Activated CD4-positive, alpha-beta T cell treated with anti-CD3 and anti-CD28 coated beads, Interleukin-2, amount 10 ng/mL, durations not matched to agents 24 days and 14 days (primary cell): ENCODE results near the gene IL1RL1. TPM values are rescaled to one million over a fixed set of nuclear protein-coding genes. Genes with fewer than 3 reads are reported as not detected.

ENCODE experiments used
- DNase-seq: peaks from one replicate; pipeline ENCODE4 v3.0.0; 2022
- H3K27ac Mint-ChIP-seq: one replicate; pipeline ENCODE4 v1.8.0; 2022; ENCODE audit warnings: mild to moderate bottlenecking, mixed read lengths
- H3K27me3 Mint-ChIP-seq: one replicate; pipeline ENCODE4 v1.8.0; 2022; ENCODE audit warnings: mixed read lengths
- H3K36me3 Mint-ChIP-seq: one replicate; pipeline ENCODE4 v1.8.0; 2022; ENCODE audit warnings: low read depth, mild to moderate bottlenecking, mixed read lengths
- H3K4me1 Mint-ChIP-seq: one replicate; pipeline ENCODE4 v1.8.0; 2021; ENCODE audit warnings: mixed read lengths
- H3K4me3 Mint-ChIP-seq: one replicate; pipeline ENCODE4 v1.8.0; 2022; ENCODE audit warnings: mild to moderate bottlenecking, moderate library complexity, mixed read lengths
- H3K9me3 Mint-ChIP-seq: one replicate; pipeline ENCODE4 v1.8.0; 2021; ENCODE audit warnings: mixed read lengths
- intact Hi-C: fragments of 100-400 bp; cut with micrococcal nuclease; formaldehyde crosslinking; loops from one replicate; pipeline ENCODE4 v1.15.1; 2023
- total RNA-seq: library from RNA; stranded (reverse); gene quantifications from 2 replicates; pipeline ENCODE4 v1.2.3, GENCODE V29; 2022

The IL1RL1 gene
- total RNA-seq, 1 donor from 2014 or later = 0.84 TPM

DNA sequence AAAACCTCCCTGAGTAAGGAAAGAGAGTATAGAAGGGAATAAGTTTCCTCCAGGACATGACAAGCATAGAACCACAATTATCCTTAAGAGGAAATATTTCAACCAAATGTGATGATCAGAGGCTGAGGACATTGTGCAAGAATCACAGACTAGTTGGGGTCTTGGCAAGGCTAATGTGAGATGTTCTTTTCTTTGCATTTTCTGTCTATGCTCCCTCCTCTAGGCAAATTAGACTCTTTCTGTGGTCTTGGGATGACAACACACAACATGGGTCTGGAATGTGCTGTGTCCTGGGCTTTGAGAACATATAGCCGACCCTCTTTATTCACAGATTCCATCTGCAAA, 32.0 kb upstream of the IL1RL1 start:
- H3K4me1 Mint-ChIP-seq = peaks cover 49% of the 10 kb centered on the region
- intact Hi-C loops = no loop called here

DNA sequence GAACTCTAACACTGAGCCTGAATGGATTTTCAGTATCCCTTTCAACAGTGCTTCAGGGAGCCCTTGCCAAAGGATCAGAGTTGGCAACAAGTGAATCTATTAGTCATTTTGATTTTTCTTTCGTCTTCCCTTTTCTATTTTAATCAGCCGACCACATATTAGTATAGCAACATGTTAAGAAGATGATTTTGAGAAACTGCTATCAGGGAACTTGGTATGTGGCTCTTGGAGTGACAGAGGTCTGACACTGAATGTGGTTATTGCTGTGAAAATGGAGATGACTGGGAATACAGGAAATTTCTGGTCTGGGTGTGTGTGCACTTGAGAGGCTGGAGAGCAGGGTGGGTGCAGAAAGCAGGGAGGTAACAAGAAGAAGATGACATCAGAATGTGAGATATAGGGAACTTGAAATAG, 28.7 kb upstream of the IL1RL1 start:
- peak; percentile 32 for DNase-seq
- Mint-ChIP-seq H3K27me3 (peaks cover 3% of the 10 kb centered on the region), H3K27ac (no peak overlapping the region), H3K9me3 (peaks cover 6% of the 10 kb centered on the region), H3K4me1 (peaks cover 29% of the 10 kb centered on the region), H3K4me3 (no peak overlapping the region), H3K36me3 (no peaks in the 10 kb centered on the region)
- intact Hi-C loops = no loop called here

More for the DNA sequence above, 32.0 kb upstream of the IL1RL1 start:
- H3K4me3 Mint-ChIP-seq = no peak overlapping the region
- peaks cover 9% of the 10 kb centered on the region for H3K36me3 Mint-ChIP-seq
- peak; percentile 34 for DNase-seq
- no peak overlapping the region for H3K27ac Mint-ChIP-seq
- H3K27me3 Mint-ChIP-seq = no peaks in the 10 kb centered on the region
- H3K9me3 Mint-ChIP-seq = peaks cover 4% of the 10 kb centered on the region

DNA sequence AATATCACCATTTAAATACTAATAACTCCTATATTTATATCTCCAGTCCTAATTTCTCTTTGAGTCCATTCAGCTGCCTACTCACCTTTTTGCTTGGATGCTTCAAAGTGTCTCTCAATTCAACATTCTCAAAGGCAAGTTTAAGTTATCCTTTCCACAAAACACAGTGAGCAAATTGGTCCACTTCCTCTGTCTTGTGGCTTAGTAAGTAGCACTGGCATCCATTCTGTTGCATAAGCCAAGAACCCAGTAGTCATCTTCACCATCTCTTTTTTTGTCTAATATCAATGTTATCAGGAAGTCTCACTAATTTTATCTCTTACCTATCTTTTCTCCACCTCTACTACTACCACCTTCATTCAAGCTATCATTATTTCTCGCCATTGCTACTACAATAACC, 27.4 kb upstream of the IL1RL1 start:
- H3K36me3 Mint-ChIP-seq = no peaks in the 10 kb centered on the region
- H3K27ac Mint-ChIP-seq = no peak overlapping the region
- H3K4me3 Mint-ChIP-seq = no peak overlapping the region
- H3K4me1 Mint-ChIP-seq = peaks cover 17% of the 10 kb centered on the region
- intact Hi-C loops = no loop called here
- peaks cover 6% of the 10 kb centered on the region for H3K9me3 Mint-ChIP-seq
- peaks cover 3% of the 10 kb centered on the region for H3K27me3 Mint-ChIP-seq
- peak; percentile 24 for DNase-seq

DNA sequence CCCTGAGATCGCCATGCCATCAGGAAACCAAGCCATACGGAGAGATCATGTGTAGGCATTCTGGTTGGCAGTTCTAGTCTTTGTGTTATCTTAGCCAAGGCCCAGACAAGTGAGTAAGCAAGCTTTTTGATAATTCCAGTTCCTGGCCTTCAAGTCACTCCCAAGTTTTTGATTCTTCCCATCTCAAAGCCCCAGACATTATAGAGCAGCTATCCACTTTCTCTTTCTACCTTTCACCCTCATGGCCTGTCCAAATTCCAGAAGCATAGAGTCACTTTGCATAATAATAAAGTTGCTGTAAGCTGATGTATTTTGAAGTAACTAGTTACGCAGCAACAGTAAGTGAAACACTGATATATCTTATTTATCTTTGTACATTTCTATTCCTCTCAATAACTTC, 26.8 kb upstream of the IL1RL1 start:
- H3K36me3 Mint-ChIP-seq = no peaks in the 10 kb centered on the region
- H3K4me3 Mint-ChIP-seq = no peak overlapping the region
- H3K27ac Mint-ChIP-seq = no peak overlapping the region
- peaks cover 3% of the 10 kb centered on the region for H3K27me3 Mint-ChIP-seq
- peak; percentile 35 for DNase-seq
- intact Hi-C loops = no loop called here
- H3K9me3 Mint-ChIP-seq = peaks cover 6% of the 10 kb centered on the region
- H3K4me1 Mint-ChIP-seq = peaks cover 13% of the 10 kb centered on the region

DNA sequence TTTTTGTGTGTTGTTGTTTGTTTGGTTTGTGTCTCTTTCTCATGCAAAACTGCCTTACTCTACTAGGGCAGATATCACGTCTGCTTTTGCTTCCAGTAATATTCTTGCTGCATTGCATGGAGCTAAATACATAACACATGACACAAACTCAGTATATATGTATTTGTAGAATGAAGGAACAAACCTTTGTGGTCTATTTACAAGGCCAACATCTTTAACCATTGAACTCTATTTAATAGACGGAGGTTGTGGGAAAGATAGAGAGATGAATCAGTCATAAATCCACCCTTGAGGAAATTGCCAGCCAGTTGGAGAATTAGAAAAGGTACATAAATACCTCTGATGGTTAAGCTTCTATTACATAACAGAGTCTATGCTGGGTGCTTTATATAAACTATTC, 26.0 kb upstream of the IL1RL1 start:
- no peaks in the 10 kb centered on the region for H3K36me3 Mint-ChIP-seq
- peaks cover 3% of the 10 kb centered on the region for H3K27me3 Mint-ChIP-seq
- no peak overlapping the region for H3K4me3 Mint-ChIP-seq
- peaks cover 13% of the 10 kb centered on the region for H3K4me1 Mint-ChIP-seq
- peaks cover 6% of the 10 kb centered on the region for H3K9me3 Mint-ChIP-seq
- DNase-seq = no peak
- intact Hi-C loops = no loop called here
- no peak overlapping the region for H3K27ac Mint-ChIP-seq

DNA sequence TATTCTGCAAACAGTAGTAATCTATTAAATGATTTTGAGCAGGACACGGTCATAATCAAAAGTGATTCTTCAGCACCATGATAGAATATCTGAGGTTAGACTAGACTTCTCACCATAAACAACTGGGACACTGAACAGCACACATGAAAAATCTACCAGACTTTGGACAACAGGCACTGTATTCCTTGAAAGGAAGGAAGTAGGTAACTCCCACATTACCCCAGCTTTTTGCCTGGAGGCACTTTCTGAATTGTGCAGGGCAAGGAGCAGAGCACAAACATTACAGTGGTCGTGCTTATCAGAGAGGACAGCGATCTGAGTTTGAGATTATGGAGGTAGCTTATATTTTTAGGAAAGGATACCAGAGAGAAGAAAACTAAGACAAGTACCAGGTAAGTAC, 25.3 kb upstream of the IL1RL1 start:
- H3K4me3 Mint-ChIP-seq = no peak overlapping the region
- peaks cover 3% of the 10 kb centered on the region for H3K27me3 Mint-ChIP-seq
- peaks cover 15% of the 10 kb centered on the region for H3K4me1 Mint-ChIP-seq
- no peak overlapping the region for H3K27ac Mint-ChIP-seq
- peak; percentile 39 for DNase-seq
- H3K36me3 Mint-ChIP-seq = no peaks in the 10 kb centered on the region
- intact Hi-C loops = no loop called here
- H3K9me3 Mint-ChIP-seq = peaks cover 6% of the 10 kb centered on the region

DNA sequence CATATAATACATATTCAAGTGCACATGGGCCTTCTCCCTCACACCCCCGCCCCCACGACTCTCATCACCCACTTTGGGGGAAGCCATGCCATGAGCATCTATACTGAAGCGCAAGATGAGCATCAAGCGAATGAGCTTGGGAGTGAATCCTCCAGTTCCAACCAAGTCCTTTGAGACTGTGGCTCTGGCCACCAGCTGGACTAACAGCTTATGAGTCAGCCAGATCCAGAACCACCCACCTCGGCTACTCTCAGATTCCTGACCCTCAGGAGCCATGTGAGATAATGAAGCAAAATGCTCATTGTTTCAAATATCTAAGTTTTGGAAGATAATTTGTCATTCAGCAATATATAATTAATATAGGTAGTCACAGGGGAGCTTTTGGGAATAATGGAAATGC, 22.2 kb upstream of the IL1RL1 start:
- H3K4me3 Mint-ChIP-seq = no peak overlapping the region
- H3K27ac Mint-ChIP-seq = no peak overlapping the region
- peak; percentile 47 for DNase-seq
- no peaks in the 10 kb centered on the region for H3K36me3 Mint-ChIP-seq
- intact Hi-C loops = no loop called here
- H3K9me3 Mint-ChIP-seq = peaks cover 6% of the 10 kb centered on the region
- H3K27me3 Mint-ChIP-seq = peaks cover 3% of the 10 kb centered on the region
- peaks cover 27% of the 10 kb centered on the region for H3K4me1 Mint-ChIP-seq

DNA sequence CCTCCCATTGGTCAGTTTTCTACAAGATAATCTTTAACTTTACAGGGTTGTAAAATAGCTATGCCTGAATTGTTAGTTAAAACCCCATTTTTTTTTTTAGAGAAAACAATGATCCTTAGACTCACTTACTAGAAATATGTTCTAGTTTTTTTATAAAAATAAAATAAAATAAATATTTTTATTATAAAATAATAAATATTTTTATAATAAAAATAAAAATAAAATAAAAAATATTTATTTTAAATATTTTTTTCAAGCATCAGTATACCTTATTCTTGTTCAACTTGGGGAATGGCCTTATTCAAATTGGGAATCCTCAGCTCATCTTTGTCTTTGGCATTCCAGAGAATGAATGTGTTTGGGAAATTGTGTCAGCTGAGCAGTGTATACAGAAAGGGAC, 20.8 kb upstream of the IL1RL1 start:
- Mint-ChIP-seq H3K36me3 (no peaks in the 10 kb centered on the region), H3K27ac (no peak overlapping the region), H3K4me1 (peaks cover 37% of the 10 kb centered on the region), H3K4me3 (no peak overlapping the region), H3K9me3 (peaks cover 6% of the 10 kb centered on the region), H3K27me3 (peaks cover 3% of the 10 kb centered on the region)
- no peak for DNase-seq
- intact Hi-C loops = no loop called here

DNA sequence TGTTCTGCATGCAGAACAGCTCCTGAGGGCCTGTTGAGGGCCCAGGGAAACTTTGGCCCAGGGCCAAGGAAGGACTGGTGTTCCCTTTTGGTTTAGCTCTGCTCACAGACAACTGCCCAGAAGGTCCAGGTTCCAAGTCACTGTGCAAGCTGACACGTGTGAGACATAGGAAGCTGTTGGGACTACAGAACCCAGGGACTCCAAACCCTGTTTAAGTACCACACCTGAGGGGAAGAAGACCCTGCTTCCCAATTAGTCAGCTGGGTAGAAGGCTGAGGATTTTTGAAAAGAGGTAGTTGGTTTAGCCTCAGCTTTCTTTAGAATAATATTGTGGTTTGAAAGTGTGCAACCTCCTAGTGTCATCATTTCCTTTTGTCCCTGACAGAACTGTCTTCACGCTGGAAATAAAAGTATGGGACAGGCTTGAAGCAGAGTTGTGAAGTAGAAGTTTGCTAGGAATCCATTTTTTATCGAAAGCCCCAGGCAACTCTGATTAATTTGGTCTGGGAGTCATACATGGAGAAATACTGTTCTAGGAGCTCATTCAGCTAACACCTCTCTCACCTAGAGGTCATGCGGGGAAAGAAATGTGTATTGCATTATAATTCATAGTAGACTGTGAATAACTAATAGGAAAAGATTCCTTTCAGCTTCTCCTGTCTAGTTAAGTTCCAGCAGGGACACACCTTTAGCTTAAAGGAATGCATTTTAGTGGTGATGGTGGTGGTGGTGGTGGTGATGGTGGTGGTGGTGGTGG, 19.9 kb upstream of the IL1RL1 start:
- Mint-ChIP-seq H3K9me3 (peaks cover 6% of the 10 kb centered on the region), H3K27ac (peak overlapping the region; percentile 57), H3K4me1 (peaks cover 39% of the 10 kb centered on the region), H3K36me3 (no peaks in the 10 kb centered on the region), H3K4me3 (peak overlapping the region; percentile 40), H3K27me3 (no peaks in the 10 kb centered on the region)
- intact Hi-C loops = no loop called here
- DNase-seq = peak; percentile 59

DNA sequence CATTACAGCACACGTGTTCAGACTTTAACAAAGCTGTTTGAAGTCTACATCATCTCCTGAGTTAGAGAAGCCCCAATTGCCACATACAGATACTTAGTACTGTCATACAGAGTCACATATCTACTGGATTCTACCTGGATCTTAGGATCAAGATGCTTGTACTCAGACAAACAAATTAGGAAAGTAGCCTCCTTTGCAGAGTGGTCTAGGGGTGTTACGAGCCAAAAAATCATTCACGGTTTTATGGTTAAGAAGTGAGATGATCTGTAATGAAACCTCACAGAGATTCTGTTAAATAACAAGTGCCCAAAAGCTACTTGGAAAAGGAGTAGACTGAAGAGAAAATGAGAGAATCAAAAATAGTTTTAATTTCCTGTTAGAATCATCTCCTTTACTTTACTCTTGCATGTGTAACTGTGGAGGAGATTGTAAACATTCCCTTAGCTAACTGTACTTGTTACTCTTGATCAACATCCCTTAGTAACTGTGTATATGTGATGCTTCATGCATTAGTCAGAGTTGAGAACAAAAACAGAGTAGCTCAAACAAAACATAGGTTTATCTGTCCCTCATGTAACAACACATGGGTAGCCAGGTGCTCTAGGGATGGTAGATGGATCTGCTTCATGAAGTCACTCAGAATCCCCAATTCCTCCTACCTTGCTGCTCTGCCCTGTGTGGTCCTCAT, 16.4 kb upstream of the IL1RL1 start:
- Mint-ChIP-seq H3K27me3 (no peaks in the 10 kb centered on the region), H3K4me3 (no peak overlapping the region), H3K9me3 (no peaks in the 10 kb centered on the region), H3K4me1 (peaks cover 50% of the 10 kb centered on the region), H3K36me3 (no peaks in the 10 kb centered on the region), H3K27ac (peak overlapping the region; percentile 64)
- peak; percentile 59 for DNase-seq
- intact Hi-C loops = no loop called here

DNA sequence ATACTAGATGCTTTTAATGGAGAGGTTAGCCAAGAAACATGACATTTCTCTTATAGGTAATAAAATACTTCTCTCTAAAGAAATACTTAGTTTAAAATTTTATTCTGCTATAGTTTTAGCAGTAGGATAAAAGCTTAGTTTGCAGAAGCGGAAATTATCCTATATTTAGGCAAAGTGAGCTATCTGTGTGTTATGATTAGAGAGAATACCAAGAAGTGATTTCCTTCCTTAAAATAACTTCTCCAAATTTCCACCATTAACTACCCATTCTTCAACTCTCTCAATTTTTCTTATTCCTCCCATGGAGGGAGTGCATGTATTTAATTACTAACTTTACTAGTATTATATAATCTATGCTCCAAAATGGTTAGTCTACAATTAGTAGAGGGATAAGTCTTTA, 15.8 kb upstream of the IL1RL1 start:
- Mint-ChIP-seq H3K27me3 (peaks cover 2% of the 10 kb centered on the region), H3K36me3 (no peaks in the 10 kb centered on the region), H3K4me3 (no peak overlapping the region), H3K9me3 (no peaks in the 10 kb centered on the region), H3K27ac (peak overlapping the region; percentile 64), H3K4me1 (peaks cover 54% of the 10 kb centered on the region)
- DNase-seq = no peak
- intact Hi-C loops = no loop called here

DNA sequence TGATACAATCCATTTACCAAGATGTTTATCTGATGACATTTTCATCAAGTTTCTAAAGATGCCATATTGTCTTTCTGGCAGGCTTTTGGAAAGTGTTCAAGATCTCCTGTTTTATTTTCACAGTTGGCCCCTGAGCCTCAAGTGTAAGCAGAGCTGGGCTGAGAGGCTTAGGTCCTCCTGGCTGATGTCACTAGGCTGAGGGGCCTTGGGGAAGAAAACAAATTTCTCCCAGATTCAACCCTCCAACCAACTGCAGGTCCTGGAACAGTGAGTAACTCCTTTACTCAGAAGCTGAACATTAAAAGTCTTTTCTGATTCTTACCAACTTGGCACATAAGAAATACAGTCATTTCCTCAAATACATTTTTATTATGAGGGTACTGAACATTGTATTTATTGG, 14.9 kb upstream of the IL1RL1 start:
- H3K27ac Mint-ChIP-seq = peak overlapping the region; percentile 74
- H3K36me3 Mint-ChIP-seq = no peaks in the 10 kb centered on the region
- peak; percentile 50 for DNase-seq
- intact Hi-C loops = no loop called here
- no peaks in the 10 kb centered on the region for H3K9me3 Mint-ChIP-seq
- H3K4me1 Mint-ChIP-seq = peaks cover 53% of the 10 kb centered on the region
- peaks cover 2% of the 10 kb centered on the region for H3K27me3 Mint-ChIP-seq
- H3K4me3 Mint-ChIP-seq = no peak overlapping the region

DNA sequence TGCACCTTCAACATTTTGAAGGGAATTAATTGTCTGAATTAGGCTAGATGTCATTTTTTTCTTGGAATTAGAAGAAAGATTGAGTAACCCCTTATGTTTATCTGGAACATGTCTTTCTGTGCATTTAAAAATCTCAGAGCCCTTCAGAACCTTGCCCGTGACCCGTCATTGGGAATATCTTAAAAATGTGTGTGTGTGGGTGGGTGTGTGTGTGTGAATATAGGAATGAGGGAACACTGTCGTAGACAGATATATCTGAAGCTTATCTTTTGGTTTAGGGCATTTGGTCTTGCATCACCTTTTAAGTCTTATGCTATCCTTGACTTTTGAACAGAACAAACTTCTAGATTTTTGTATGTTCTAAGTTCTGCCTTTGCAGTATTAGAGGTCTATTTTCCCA, 13.5 kb upstream of the IL1RL1 start:
- Mint-ChIP-seq H3K27ac (no peak overlapping the region), H3K36me3 (no peaks in the 10 kb centered on the region), H3K4me3 (no peak overlapping the region), H3K9me3 (no peaks in the 10 kb centered on the region), H3K4me1 (peaks cover 49% of the 10 kb centered on the region), H3K27me3 (peaks cover 2% of the 10 kb centered on the region)
- peak; percentile 44 for DNase-seq
- intact Hi-C loops = no loop called here

DNA sequence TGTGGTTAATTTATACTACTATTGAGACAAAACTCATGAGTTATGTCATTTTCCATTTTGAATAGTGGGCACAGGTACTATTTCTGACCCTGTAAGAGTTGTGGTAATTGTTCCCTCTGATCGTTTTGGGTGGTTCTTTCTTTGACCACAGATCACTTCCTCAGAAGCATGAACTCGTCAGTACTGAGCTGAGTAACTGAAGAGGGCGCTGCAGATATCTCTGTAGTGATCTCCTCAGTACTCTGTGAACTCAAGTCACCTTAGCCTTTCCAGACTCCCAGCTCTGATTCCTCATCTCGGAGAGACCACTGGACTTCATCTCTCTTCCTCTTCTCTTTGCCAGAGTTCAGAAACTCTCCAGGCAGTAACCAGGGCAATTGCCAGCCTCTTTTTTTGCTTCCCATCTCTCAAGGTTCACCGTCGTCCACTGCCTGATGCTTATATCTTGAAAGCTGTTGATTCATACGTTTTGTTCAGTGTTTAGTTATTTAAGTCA, 9.4 kb upstream of the IL1RL1 start:
- no peaks in the 10 kb centered on the region for H3K36me3 Mint-ChIP-seq
- no peaks in the 10 kb centered on the region for H3K9me3 Mint-ChIP-seq
- intact Hi-C loops = loop anchor here (2.0 to 5.0 kb wide), 4 partner anchors 25 to 300 kb away; no protein-coding TSS in a partner anchor
- peaks cover 54% of the 10 kb centered on the region for H3K4me1 Mint-ChIP-seq
- peak overlapping the region; percentile 67 for H3K4me3 Mint-ChIP-seq
- peak overlapping the region; percentile 93 for H3K27ac Mint-ChIP-seq
- H3K27me3 Mint-ChIP-seq = peaks cover 2% of the 10 kb centered on the region
- DNase-seq = peak; percentile 88
